HTERT RPE-1 (cell line): ENCODE results near the gene ZNF654.
"Not testable (repeated sequence)": the region's sequence is repeated elsewhere in the genome, so short reads cannot be mapped to it uniquely, and the experiment has no call there.

ENCODE experiments used
- in situ Hi-C: fragments of 300-500 bp; cut with MboI; formaldehyde crosslinking; loops from 4 replicates; pipeline ENCODE4 v1.14.3; 2020; ENCODE audit warnings: low sequenced_read_pairs

ZNF654 gene

DNA sequence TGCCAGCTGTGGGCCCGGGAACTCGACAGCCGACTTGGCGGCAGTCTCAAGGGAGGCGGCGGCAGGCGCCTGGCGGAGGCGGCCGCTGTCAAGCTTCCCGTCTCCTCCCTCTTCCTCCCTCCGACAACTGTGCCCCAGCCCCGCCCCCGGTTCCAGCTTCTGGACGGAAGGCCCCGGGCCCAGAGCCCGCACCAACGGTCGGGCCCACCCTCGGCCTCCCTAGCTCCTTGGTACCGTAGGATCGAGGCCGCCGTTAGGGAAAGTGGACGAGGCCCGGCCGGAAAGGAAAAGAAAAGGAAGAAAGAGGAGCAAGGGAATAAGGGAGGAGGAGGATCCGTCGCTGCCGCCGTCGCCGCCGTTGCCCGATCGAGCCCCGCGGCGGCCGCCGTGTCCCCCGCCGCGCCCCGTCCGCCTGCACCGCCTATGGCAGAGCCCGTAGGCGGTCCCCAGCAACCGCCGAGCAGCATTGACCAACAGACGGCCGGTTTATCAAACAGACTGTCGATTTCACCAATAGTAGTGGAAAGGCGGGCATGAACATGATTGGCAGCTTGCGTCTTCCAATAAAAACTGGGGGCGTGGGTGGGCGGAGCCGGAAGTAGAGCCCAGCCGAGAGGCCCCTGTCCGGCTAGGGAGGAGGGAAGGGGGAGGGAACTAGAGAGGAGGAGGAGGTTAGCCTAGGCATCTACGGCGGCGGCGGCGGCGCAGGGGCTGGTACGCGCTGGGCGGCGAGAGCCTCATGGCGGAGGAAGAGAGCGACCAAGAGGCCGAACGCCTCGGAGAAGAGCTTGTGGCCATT, at the start of gene ZNF654, which contains the start of gene CGGBP1:
Gene ZNF654 (plus strand): TSS at position 675 of the 799 bp plus-strand sequence. CDS start 65 bp downstream, at position 740.
Gene CGGBP1 (minus strand): TSS at position 425 of the 799 bp plus-strand sequence. CDS start 3,029 bp downstream, outside the sequence.
- in situ Hi-C loops = no loop called here

DNA sequence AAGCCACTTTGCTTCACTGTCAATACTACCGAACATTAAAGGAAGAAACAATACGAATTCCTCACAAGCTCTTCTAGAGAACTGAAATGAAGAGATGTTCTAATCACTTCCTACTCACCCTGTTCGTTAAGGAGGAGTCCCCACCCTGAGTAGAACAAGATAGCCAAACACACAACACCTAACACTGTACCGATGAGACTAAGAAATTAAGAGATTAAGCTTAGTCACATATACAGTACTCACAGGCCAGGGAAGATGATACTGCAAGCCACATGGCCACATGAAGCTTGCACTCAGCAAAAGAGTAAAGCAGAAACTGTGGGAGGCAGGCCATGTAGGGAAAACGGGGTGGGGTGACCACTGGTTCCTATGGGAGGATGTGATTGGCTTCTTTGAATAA, 48.2 kb upstream of the ZNF654 start:
- in situ Hi-C loops = no loop called here

DNA sequence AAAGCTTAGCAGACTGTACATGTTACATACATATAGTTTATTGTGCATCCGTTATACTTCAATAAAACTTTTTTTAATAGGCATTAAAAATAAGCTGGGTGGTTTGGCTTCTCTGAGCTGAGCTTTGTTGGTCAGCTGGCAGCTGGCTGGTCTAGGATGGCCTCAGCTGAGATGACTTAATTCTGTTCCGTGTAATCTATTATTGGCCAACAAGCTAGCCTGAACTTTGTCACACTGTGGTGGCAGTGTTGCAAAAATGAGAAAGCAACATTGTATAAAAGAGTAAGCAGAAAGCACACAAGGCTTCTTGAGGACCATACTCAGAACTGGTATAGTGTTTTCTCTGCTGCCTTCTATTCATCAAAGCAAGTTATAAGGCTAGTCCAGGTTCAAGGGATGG, 45.5 kb upstream of the ZNF654 start:
- in situ Hi-C loops = no loop called here

DNA sequence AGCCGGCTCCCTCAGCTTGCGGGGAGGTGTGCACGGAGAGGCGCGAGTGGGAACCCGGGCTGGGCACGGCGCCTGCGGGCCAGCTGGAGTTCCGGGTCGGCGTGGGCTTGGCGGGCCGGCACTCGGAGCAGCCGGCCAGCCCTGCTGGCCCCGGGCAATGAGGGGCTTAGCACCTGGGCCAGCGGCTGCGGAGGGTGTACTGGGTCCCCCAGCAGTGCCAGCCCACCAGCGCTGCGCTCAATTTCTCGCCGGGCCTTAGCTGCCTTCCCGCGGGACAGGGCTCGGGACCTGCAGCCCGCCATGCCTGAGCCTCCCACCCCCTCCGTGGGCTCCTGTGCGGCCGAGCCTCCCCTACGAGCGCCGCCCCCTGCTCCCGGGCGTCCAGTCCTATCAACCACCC, 43.4 kb upstream of the ZNF654 start:
- in situ Hi-C loops = not testable (repeated sequence)

DNA sequence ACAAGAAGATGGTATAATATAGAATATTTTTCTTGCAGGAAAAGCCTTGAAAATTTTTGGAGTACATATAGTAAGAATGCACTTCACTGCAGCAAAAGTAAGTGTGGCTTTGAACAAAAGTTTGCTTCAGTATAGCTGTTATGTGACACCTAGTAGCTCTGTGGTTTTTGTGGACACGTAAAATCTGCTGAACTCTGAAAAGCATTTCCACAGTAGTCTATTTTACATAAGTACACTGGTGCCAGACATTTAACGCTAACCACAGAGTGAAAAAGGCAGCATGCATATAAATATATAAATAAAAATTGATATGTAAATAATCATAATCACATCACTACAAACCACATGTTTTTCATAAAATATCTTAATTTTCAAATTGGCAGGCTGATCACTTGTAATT, 40.0 kb upstream of the ZNF654 start:
- in situ Hi-C loops = no loop called here

DNA sequence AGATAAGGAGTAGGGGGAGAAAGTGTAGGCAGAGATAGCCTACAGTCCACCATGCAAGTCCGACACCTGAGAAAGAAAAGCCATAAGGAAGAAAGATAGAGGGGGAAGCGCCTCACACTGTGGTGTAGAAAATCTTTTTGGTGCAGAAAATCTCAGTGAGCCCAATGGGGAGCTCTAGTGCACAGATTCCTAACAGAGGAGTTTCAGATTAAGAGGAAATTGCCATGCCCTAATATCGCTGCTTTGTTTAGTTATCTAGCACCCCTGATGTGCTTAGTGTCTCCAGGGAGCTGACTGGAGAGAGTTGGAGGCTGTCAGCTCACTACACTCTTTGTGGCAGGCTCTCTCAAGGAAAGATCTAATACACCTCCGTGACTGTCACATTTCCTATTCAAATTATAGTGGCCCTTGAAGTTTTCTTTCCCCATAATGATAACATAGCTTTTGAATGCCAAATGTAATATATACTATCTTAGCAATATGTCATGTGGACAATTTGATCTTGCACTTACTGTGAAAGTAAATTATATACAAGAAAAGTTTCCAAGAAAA, 34.0 kb upstream of the ZNF654 start:
- in situ Hi-C loops = no loop called here

DNA sequence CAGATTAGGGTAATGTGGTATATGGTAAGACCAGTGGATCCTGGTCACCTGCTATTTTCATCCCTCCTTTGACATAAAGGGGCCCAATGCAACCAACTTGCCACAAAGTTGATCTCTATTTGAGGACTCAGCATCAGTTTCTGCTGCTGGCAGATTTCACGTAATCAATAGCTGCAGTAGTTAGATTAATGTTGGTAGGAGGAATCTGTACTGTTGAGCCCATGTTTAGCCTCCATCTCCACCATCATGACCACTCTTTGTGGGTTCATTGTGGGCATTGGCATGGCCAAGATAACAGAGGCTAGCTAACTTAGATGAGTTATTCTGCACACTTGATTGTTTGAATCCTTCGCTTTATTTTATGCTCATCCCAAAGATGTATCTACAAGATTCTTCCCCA, 30.2 kb upstream of the ZNF654 start:
- in situ Hi-C loops = no loop called here

DNA sequence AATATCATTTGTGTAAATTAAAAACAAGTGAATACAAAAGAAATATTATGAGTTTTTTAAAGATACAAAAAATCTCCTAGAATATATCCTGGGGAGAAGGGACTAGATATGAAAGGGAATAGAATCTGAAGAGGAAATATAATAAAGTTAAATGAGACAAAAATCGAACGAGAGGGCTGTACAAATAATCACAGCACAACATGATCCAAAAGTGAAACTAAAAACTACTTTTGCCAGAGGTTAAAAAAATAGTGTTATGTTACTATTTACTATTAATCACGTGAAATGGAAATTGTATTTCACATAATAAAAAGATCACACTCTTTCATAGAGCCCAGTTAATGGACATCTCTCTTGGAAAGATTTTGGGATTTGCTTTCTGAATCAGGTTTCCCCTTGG, 28.8 kb upstream of the ZNF654 start:
- in situ Hi-C loops = no loop called here

DNA sequence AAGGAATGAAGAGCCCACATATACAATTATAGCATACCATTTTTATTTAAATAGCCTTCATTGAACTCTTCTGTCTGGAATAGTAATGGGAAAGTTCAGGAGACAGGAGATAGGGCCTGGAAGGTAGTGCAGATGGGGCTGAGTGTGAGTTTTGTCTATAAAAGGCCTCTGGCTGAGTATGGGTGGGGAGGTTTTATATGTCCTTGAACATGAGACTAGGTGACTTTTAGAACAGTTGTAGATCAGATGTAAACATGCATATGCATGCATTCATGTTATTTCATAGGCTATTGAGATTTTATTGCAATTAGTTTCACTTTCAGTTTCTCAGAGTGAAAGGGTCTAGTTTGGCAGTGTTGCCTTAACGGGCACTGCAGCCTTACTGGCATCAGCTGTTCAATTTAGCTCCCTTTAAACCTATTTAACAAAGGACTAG, 27.4 kb upstream of the ZNF654 start:
- in situ Hi-C loops = no loop called here

DNA sequence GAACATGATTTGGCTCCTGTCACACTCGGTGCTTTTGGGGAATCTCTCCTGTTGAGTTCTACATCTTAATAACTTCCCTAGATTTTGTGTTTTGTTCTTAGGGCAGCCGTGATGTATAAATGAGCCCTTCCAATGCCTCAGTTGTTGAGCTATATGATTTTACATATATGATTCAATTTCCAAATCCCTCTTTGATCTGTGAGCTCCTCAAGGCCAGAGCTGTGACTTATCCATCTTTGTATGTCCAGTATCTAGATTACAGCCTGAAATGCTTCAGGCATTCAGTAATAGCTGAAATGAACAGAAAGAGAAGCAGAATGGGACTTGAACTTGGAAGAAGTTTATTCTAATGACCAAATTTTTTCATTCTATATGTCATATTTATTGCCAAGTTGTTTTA, 26.8 kb upstream of the ZNF654 start:
- in situ Hi-C loops = no loop called here

DNA sequence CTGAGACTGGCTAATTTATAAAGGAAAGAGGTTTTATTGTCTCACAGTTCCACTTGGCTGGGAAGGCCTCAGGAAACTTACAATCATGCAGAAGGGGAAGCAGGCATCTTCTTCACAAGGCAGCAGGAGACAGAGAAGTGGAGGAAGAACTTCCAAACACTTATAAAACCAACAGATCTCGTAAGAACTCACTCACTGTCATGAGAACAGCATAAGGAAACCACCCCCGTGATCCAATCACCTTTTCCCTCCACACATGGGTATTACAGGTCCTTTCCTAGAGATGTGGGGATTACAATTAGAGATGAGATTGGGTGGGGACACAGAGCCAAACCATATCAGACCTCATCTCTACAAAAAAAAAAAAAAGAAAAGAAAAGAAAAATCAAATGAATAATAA, 26.0 kb upstream of the ZNF654 start:
- in situ Hi-C loops = no loop called here

DNA sequence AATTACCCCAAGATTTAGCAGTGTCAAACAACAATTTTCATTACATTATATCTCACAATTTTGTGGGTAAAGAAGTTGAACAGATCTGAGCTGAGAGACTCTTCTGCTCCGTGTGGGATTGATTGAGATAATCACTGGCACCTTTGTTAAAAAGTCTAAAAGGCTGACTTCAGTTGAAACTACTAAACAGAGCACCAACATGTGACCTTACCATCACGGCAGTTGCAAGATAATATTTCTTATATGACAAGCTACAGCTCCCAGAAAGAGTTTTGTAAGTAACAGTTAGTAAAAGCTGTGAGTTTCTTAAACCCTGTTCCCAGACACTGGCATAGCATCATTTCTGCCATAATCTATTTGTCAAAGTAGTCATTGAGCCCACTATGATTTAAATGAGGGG, 25.2 kb upstream of the ZNF654 start:
- in situ Hi-C loops = no loop called here

DNA sequence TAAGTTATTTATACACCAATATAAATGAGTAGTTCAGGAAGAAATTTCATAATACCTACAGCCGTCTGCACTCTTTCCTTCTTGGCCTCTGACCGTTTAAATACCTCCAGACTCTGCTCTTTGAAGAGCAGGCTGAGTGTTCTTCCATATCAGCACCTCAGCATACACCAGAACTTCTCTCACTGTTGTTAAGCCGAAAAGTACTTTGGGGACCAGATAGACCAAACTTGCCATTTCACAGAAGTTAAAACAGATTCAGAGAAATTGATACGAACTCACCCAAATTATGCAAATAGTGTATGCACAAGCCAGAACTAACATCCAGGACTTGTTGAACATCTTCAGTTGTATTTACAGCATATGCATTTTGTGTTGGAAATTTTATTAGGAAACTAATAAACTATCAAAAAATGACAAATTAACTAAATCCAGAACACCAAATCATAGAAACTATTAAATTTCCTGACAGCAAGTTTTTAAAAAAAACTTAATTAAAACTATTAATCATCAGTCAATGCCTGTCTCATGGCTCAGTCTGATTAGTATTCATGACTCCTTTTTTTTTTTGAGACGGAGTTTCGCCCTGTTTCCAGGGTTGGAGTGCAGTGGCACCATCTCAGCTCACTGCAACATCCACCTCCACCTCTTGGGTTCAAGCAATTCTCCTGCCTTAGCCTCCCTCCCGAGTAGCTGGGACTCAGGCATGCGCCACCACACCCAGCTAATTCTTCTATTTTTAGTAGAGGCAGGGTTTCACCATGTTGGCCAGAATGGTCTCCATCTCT, 24.4 kb upstream of the ZNF654 start:
- in situ Hi-C loops = no loop called here

DNA sequence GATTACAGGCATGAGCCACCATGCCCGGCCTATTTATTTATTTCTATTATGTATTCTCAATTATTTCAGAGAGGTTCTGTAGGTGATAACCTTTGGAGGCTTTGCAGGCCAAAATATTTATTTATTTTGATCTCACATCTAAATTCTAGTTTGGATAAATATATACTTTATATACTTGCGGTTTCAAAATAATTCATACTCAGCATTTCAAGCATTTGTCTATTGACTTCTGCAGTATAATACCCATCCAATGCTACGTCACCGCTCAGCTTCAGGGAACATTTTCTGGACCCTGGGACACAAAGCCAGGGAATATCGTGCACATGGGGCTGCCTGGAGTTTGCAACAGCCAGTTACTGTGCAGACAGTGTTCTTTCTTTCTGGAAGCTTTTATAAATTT, 22.8 kb upstream of the ZNF654 start:
- in situ Hi-C loops = no loop called here

DNA sequence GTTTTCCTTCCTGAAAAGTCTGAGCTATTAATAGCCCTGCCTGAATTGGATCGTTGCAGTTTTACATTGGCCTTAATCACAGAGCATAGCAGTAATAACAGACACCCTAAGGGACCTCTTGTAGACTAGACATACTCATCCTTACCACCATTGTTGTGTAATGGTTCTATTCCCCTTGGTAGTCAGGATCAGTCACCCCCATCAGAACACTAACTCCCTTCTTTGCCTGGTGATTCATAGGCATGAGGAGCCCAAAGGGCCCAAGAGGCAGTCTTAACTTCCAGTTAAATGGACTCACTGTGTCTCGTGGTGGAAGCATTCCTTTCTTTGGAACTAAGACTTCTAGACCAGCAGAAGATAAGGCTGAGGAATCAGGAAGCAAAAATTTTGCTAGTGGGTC, 20.5 kb upstream of the ZNF654 start:
- in situ Hi-C loops = no loop called here

DNA sequence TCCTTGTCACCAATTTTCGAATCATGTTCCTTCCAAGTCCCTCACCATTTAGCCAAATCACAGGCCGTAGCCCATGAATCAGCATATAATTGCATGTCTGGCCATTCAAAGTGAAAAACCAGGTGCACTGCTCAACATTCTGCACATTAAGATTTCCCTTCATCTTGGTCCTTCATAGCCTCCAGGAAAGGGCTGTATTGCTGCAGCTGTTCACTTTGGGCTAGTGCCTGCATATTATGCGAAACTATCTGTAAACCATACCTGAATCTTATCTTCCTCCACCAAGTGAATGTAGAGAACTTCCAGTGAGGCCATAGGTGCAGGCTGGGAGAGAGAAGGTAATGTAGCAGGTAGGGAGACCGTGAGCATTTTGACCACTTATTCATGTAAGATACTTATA, 18.5 kb upstream of the ZNF654 start:
- in situ Hi-C loops = no loop called here

DNA sequence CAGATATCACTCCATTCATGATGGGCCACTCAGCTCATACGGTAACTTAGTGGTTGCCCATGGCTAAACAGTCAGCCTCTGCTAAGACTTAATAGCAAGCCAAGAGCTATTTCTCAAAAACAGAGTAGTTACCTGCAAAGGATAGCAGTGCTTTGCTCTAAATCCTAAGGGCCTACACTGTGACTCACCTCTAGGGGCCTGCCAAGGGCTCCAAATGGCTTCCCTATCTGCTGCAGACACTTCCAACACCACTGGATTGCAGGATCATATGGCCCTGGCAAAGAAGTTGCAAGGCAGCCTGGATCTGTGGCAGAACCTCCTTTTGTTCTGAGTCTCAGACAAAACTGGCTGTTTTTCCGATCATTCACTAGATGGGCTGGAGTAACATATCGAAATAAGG, 18.1 kb upstream of the ZNF654 start:
- in situ Hi-C loops = no loop called here

DNA sequence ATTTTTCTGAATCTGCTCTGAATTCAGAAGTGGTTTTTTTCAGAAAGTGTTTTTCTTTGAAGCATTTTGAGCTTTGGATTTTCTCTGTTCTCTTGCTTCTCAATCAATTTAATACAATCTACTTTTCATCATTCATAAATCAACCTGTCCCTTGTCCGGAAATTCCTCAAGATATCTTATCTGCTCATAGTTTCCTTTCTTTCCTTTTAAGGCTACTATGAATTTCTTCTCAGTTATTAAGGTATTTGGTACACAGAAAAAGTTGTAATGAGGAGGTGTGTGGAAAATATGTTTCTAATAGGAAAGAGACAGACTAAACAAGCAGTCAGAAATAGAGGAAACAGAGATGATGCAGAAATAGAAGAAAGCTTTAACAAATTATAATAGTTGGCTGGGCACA, 14.6 kb upstream of the ZNF654 start:
- in situ Hi-C loops = no loop called here

DNA sequence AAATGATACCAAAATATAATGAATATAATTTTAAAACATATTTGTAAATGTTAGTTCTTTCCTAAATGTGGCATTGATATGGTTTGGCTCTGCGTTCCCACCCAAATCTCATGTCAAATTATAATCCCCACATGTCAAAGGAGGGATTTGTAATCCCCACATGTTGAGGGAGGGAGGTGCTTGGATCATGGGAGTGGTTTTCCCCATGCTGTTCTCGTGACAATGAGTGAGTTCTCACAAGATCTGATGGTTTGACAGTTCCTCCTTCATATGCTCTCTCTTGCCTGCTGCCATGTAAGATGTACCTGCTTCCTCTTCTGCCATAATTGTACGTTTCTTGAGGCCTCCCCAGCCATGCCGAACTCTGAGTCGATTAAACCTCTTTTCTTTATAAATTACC, 12.3 kb upstream of the ZNF654 start:
- in situ Hi-C loops = no loop called here

DNA sequence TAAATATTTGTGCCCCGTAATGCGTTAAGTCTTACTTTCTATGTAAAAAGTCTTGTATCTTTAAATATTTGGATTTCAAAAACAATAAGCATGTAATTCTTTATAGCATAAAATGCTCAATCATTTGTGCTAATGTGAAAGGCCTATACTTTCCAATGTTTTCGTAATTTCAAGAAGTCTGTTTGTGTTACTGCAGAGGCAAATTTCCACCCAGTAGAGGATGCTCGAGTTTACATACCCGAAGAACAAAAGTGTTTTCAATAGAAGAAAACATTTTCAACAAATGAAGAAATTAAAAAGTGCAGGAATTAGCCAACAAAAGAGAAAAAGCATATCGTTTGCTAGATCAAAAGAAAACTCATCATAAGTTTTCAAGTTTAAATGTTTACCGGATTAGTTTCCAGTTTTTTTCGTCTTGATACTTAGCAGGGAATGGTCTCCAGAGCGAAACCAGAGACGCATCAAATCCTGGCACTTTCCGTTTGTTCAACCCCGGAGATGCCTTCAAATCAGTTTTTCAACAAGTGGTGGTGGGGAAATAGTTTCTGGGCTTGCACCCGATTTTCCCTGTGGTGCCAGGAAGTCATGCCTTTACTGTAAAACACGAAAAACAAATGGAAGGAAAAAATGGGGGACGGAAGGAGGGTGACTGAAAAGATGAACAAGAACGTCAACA, 1.3 kb upstream of the ZNF654 start:
- in situ Hi-C loops = no loop called here

DNA sequence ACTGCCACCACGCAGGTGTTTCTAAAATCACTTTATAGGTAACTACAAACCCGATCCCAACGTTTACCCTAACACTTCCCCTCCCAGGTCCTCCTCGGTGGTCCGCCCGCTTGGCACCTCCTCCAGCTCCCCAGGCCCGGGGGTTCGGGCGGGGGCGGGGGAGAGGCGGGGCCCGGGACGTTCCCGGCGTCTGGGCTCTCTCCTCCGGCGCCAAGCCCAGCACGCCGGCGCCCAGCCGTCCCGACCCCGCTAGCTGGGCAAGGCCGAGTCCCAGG, 812 bp upstream of the ZNF654 start:
- in situ Hi-C loops = no loop called here
